Prostate gland (tissue), 2 donors: ENCODE measurements around the gene FGF13. TPM values are rescaled to one million over a fixed set of nuclear protein-coding genes. Genes with fewer than 3 reads are reported as not detected.

Experiments used
- DNase-seq: peaks from one replicate; pipeline ENCODE4 v3.0.0-alpha.2; 2019; ENCODE audit warnings: low spot score
- H3K27ac ChIP-seq, 2 donors: fragments of 200-600 bp; sonication (generic); 2 replicates each; pipeline ENCODE4 v1.5.1; 2017 to 2019
- H3K27me3 ChIP-seq: fragments of 200-600 bp; sonication (generic); replicated peaks from 2 replicates; pipeline ENCODE4 v1.5.1; 2019; ENCODE audit not compliant: insufficient read depth
- H3K36me3 ChIP-seq, 2 donors: fragments of 200-600 bp; sonication (generic); 1 replicate in 1 of 2; 2 replicates in 1 of 2; pipeline versions ENCODE4 v1.5.1 to v1.8.1; 2017 to 2019
- H3K4me1 ChIP-seq: fragments of 200-600 bp; sonication (generic); replicated peaks from 2 replicates; pipeline ENCODE4 v1.5.1; 2019
- H3K4me3 ChIP-seq, 2 donors: fragments of 200-600 bp; sonication (generic); 2 replicates each; pipeline ENCODE4 v1.5.1; 2017 to 2019
- H3K9me3 ChIP-seq: fragments of 200-600 bp; sonication (generic); 2 replicates; pipeline ENCODE4 v1.5.1; 2017
- CTCF ChIP-seq, 4 experiments: fragments of 200-600 bp in 2 of 4; fragments of 450-650 bp in 2 of 4; sonication (generic) in 2 of 4; IDR thresholded peaks; 1 replicate in 3 of 4; 2 replicates in 1 of 4; pipeline ENCODE4 v1.5.1; 2016 to 2019; ENCODE audit warnings: antibody characterized with exemption in 4 of 4, mild to moderate bottlenecking in 2 of 4, moderate library complexity in 2 of 4
- POLR2A ChIP-seq: fragments of 450-650 bp; IDR thresholded peaks from one replicate; pipeline ENCODE4 v1.6.1; 2016; ENCODE audit warnings: antibody characterized with exemption, mild to moderate bottlenecking
- POLR2AphosphoS5 ChIP-seq: sonication (generic); formaldehyde crosslinking; IDR thresholded peaks from one replicate; pipeline ENCODE4 v1.6.1; 2017; ENCODE audit warnings: antibody characterized with exemption
- WGBS: methylation state at CpG from one replicate; pipeline ENCODE4 v1.1.5; 2018; 5-methylcytosine and 5-hydroxymethylcytosine counted together
- intact Hi-C: fragments of 100-400 bp; cut with DNase I; formaldehyde crosslinking; loops from one replicate; pipeline ENCODE4 v1.14.2; 2022
- total RNA-seq, 2 donors: library from RNA; depleted of rRNA; stranded (reverse); fragments of >200 nt; gene quantifications; one replicate each; pipeline ENCODE4 v1.1.0, GENCODE V29; 2016

Gene FGF13
- total RNA-seq, 2 donors from 2014 or later = 18.0 to 22.4 TPM

- Histone ChIP-seq H3K4me3 (no peak overlapping the region), H3K27ac (no peak overlapping the region), H3K9me3 (no peaks in the 10 kb centered on the region), H3K4me1 (no peaks in the 10 kb centered on the region), H3K27me3 (no peaks in the 10 kb centered on the region), H3K36me3 (no peaks in the 10 kb centered on the region)
- TF ChIP-seq CTCF (IDR thresholded peaks at IDR 0.05) = no peak
- no peak for TF ChIP-seq POLR2AphosphoS5
- TF ChIP-seq POLR2A = no peak
- 82% methylated on average over 4 of the region's 4 CpGs for WGBS
- DNase-seq = no peak
- intact Hi-C loops = no loop called here
Measured at GRCh38 chrX:138704596-138704995, 6.9 kb downstream of the FGF13 start.

- DNase-seq = no peak
- WGBS = 80% methylated on average over 3 of the region's 3 CpGs
- TF ChIP-seq CTCF (IDR thresholded peaks at IDR 0.05) = no peak
- no peak for TF ChIP-seq POLR2A
- no peak for TF ChIP-seq POLR2AphosphoS5
Measured at GRCh38 chrX:138704101-138704500, 7.4 kb downstream of the FGF13 start.

GRCh38 chrX:138692591-138692990, 18.9 kb downstream of the FGF13 start:
- 60% methylated on average over 1 of the region's 1 CpG for WGBS
- intact Hi-C loops = no loop called here
- Histone ChIP-seq H3K27ac (no peak overlapping the region), H3K27me3 (no peaks in the 10 kb centered on the region), H3K4me1 (no peaks in the 10 kb centered on the region), H3K36me3 (no peaks in the 10 kb centered on the region), H3K9me3 (no peaks in the 10 kb centered on the region), H3K4me3 (no peak overlapping the region)
- no peak for TF ChIP-seq POLR2AphosphoS5
- DNase-seq = no peak

More at GRCh38 chrX:138704101-138704500, 7.4 kb downstream of the FGF13 start:
- H3K9me3 ChIP-seq = no peaks in the 10 kb centered on the region
- no peaks in the 10 kb centered on the region for H3K4me1 ChIP-seq
- no peaks in the 10 kb centered on the region for H3K27me3 ChIP-seq
- H3K4me3 ChIP-seq = no peak overlapping the region
- intact Hi-C loops = no loop called here
- no peaks in the 10 kb centered on the region for H3K36me3 ChIP-seq
- no peak overlapping the region for H3K27ac ChIP-seq

- TF ChIP-seq CTCF (IDR thresholded peaks at IDR 0.05) (no peak), POLR2AphosphoS5 (no peak), POLR2A (no peak)
- H3K4me3 ChIP-seq = no peak overlapping the region
- intact Hi-C loops = no loop called here
- H3K4me1 ChIP-seq = no peaks in the 10 kb centered on the region
- H3K36me3 ChIP-seq = no peaks in the 10 kb centered on the region
- no peak overlapping the region for H3K27ac ChIP-seq
- DNase-seq = no peak
- no peaks in the 10 kb centered on the region for H3K9me3 ChIP-seq
- WGBS = 46% methylated on average over 4 of the region's 4 CpGs
- H3K27me3 ChIP-seq = no peaks in the 10 kb centered on the region
Measured at GRCh38 chrX:138691186-138691585, 20.3 kb downstream of the FGF13 start.

- H3K4me3 ChIP-seq = no peak overlapping the region
- TF ChIP-seq POLR2AphosphoS5 = no peak
- no peak for TF ChIP-seq POLR2A
- TF ChIP-seq CTCF (IDR thresholded peaks at IDR 0.05) = no peak
- H3K9me3 ChIP-seq = no peaks in the 10 kb centered on the region
- no peak for DNase-seq
- H3K27ac ChIP-seq = no peak overlapping the region
- intact Hi-C loops = no loop called here
- no peaks in the 10 kb centered on the region for H3K4me1 ChIP-seq
- no peaks in the 10 kb centered on the region for H3K27me3 ChIP-seq
- no peaks in the 10 kb centered on the region for H3K36me3 ChIP-seq
Measured at GRCh38 chrX:138690591-138690990, 20.9 kb downstream of the FGF13 start.
